Measurements from ENCODE around the gene ZDHHC3.

ZDHHC3 gene

DNA sequence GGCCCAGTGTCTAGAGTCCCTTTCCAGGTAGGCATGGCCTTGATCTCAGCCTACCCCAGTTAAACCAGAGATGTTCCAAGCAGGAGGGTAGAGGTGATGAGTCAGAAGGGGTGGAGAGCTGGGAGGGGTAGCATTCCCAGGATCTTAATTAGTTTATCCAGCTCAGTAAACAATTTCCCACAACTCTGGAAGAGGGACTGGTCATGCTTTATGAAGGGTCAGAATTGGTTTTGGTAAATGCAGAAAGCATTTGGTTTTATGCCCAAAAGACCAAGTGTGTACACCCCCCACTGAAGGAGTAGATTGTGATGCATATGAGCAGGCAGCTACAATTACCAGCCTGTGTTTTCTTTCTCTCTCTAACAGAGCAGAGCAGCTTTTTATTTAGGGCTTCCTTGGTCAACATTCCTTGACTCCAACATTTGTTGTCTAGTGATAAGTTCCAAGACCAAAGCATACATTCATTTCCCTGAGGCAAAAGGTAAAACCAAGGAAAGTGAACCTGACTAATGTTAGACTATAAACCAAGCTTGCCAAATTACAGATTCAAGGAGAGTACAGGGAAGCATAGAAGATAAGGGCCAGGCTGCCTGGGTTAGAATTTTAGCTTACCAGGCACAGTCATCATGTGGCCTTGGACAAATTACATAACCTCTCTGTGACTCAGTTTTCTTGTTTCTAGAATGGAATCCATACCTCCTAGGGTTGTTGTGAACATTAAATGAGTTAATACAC lies 17.7 kb upstream of the ZDHHC3 start:
- POLR2A ChIA-PET = interaction anchor here (2.3 kb wide), 1 partner anchor 17 kb away, joined by 7 read pairs; the partner anchor contains the start of genes EXOSC7 and ZDHHC3
- CTCF ChIA-PET = interaction anchor here (0.6 to 1.0 kb wide), 4 partner anchors 8 to 88 kb away, joined by 3 read pairs; no protein-coding TSS in a partner anchor
- no peak for DNase-seq (ENCODE audit: extremely low spot score)
- TF ChIP-seq CTBP1 (IDR thresholded peaks at IDR 0.05; ENCODE audit: borderline replicate concordance) (no peak), FOXM1 (IDR thresholded peaks at IDR 0.05; ENCODE audit: borderline replicate concordance) (no peak), L3MBTL2 (conservative IDR thresholded peaks at IDR 0.05) (no peak), SUZ12 (IDR thresholded peaks at IDR 0.05) (no peak), FOXA1 (IDR thresholded peaks at IDR 0.05) (no peak), LEF1 (IDR thresholded peaks at IDR 0.05; ENCODE audit: borderline replicate concordance) (no peak), ARNT (IDR thresholded peaks at IDR 0.05) (no peak), NFRKB (IDR thresholded peaks at IDR 0.05) (no peak), ZNF384 (IDR thresholded peaks at IDR 0.05) (no peak), HDGF (IDR thresholded peaks at IDR 0.05; ENCODE audit: borderline replicate concordance) (no peak), FOXK2 (IDR thresholded peaks at IDR 0.05) (no peak), ELF4 (IDR thresholded peaks at IDR 0.05) (no peak), SP1 (IDR thresholded peaks at IDR 0.05) (no peak), BHLHE40 (IDR thresholded peaks at IDR 0.05; ENCODE audit: borderline replicate concordance) (no peak), TARDBP (IDR thresholded peaks at IDR 0.05) (no peak)
- TF ChIP-seq, protein P1, sequence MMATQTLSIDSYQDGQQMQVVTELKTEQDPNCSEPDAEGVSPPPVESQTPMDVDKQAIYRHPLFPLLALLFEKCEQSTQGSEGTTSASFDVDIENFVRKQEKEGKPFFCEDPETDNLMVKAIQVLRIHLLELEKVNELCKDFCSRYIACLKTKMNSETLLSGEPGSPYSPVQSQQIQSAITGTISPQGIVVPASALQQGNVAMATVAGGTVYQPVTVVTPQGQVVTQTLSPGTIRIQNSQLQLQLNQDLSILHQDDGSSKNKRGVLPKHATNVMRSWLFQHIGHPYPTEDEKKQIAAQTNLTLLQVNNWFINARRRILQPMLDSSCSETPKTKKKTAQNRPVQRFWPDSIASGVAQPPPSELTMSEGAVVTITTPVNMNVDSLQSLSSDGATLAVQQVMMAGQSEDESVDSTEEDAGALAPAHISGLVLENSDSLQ (IDR thresholded peaks at IDR 0.05) = no peak

DNA sequence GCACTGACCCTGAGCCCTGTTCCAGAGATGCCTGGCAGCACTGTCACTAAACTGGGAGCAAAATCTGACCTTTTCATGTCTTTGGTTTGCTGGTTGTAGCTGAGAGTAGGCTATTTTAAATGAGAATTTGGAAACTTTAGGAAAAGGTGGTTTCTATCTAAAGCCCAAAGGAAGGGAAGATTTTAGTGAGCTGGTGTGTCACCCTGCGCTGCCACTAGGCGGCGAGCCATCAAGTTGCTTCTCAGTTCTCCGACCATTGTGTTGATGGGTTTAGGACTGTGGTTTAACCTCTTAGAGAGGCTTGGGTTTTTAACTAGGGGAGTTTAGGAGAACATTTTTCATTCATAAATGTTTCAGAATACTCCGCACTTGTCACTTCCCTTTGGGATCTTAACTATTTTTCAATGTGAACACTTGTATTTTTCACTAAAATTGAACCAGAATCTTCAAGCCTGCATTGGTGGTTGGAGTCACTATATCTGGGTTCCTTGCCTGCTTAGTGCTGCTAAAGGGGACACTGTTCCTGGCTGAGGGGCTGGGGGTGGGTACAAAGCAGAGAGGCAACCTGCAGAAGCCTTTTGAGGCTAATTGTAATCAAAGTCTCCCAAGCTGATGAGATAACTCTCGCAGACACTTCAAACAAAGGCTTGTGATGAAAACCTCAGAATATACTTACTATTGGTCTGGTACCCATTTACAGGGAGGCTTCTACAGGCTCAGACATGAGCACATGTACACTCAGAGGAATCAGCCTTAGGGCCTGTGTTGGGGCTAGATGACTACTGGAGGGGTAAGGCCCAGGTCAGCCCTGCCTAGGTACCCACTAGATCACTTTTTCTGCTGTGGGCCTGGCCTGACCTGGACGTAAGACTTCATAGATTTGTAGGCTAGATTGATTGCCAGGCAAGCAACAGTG lies 16.8 kb upstream of the ZDHHC3 start:
- POLR2A ChIA-PET = interaction anchor here (2.3 kb wide), 1 partner anchor 16 kb away, joined by 7 read pairs; the partner anchor contains the start of genes EXOSC7 and ZDHHC3
- CTCF ChIA-PET = interaction anchor here (0.6 to 1.0 kb wide), 4 partner anchors 8 to 245 kb away, joined by 3 to 7 read pairs (median 4); no protein-coding TSS in a partner anchor
- DNase-seq (ENCODE audit: extremely low spot score) = peak; percentile 62
- TF ChIP-seq ELF4 (IDR thresholded peaks at IDR 0.05) (no peak), SUZ12 (IDR thresholded peaks at IDR 0.05) (no peak), BHLHE40 (IDR thresholded peaks at IDR 0.05; ENCODE audit: borderline replicate concordance) (no peak), L3MBTL2 (conservative IDR thresholded peaks at IDR 0.05) (no peak), TARDBP (IDR thresholded peaks at IDR 0.05) (no peak), ZNF384 (IDR thresholded peaks at IDR 0.05) (no peak), FOXK2 (IDR thresholded peaks at IDR 0.05) (no peak), SP1 (IDR thresholded peaks at IDR 0.05) (no peak), FOXA1 (IDR thresholded peaks at IDR 0.05) (no peak), LEF1 (IDR thresholded peaks at IDR 0.05; ENCODE audit: borderline replicate concordance) (no peak), ARNT (IDR thresholded peaks at IDR 0.05) (no peak), NFRKB (IDR thresholded peaks at IDR 0.05) (no peak), HDGF (IDR thresholded peaks at IDR 0.05; ENCODE audit: borderline replicate concordance) (no peak)
- TF ChIP-seq, protein P1 (IDR thresholded peaks at IDR 0.05) = no peak

DNA sequence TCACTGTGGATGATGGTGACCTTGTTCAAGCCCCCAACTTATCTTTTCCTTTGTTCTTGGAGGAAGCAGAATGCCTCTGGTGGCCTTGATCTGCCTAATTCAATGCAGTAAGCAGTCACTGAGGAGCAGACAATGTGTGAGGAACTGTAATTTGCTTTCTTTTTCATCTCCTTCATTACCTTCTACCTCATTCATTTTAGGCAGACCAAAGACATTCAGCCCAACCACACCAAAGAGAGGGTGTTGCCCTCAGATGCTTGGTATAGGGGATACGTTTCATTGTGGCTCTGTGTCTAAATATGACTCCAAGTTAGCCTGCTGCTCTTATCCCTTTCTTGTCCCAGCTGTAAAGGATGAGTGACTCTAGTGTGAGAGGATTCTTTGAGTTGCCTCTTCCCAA lies 15.4 kb upstream of the ZDHHC3 start:
- POLR2A ChIA-PET = no interaction called here
- TF ChIP-seq FOXM1 (IDR thresholded peaks at IDR 0.05; ENCODE audit: borderline replicate concordance) (no peak), L3MBTL2 (conservative IDR thresholded peaks at IDR 0.05) (no peak), FOXK2 (IDR thresholded peaks at IDR 0.05) (no peak), NFRKB (IDR thresholded peaks at IDR 0.05) (no peak), ELF4 (IDR thresholded peaks at IDR 0.05) (no peak), SP1 (IDR thresholded peaks at IDR 0.05) (no peak), ZNF384 (IDR thresholded peaks at IDR 0.05) (no peak), TARDBP (IDR thresholded peaks at IDR 0.05) (no peak), FOXA1 (IDR thresholded peaks at IDR 0.05) (no peak), CTBP1 (IDR thresholded peaks at IDR 0.05; ENCODE audit: borderline replicate concordance) (no peak), LEF1 (IDR thresholded peaks at IDR 0.05; ENCODE audit: borderline replicate concordance) (no peak), ARNT (IDR thresholded peaks at IDR 0.05) (no peak), BHLHE40 (IDR thresholded peaks at IDR 0.05; ENCODE audit: borderline replicate concordance) (no peak)
- TF ChIP-seq, protein P1 (IDR thresholded peaks at IDR 0.05) = no peak
- CTCF ChIA-PET = no interaction called here
- no peak for DNase-seq (ENCODE audit: extremely low spot score)

DNA sequence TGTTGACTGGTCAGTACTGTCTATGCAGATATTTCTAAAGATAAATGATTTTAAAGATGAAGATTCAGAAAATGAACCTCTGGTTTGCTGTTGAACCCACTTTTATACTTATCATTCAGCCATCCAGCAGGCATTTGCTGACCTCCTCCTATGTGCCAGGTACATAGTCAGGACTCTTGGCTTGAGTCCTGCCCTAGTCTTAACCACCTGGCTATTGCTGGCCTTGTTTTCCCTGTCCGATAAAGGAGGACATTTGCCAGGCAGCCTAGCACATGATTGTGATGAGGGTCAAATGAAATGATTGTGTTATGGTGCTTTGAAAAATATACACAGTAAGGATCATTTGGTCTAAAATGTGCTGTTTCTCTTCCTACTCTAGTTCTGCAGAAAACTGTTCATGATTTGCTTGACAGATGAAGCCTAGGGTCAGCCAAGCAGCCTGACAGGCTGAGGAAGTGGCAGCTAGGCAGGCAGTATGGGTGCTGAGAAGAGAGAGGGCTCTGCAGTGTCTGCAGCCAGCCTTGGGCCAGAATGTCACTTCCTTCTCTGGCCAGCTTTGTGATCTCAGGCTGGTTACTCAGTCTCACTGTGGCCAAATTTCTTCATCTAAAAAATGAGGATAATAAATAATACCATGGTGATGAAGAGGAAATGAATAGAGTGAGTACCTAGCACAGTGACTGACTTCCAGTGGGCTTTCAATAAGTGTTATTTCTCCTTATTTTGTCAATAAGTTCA lies 13.8 kb upstream of the ZDHHC3 start:
- ChIA-PET CTCF (no interaction called here), POLR2A (no interaction called here)
- TF ChIP-seq FOXA1 (IDR thresholded peaks at IDR 0.05) (no peak), LEF1 (IDR thresholded peaks at IDR 0.05; ENCODE audit: borderline replicate concordance) (no peak)
- no peak for DNase-seq (ENCODE audit: extremely low spot score)

DNA sequence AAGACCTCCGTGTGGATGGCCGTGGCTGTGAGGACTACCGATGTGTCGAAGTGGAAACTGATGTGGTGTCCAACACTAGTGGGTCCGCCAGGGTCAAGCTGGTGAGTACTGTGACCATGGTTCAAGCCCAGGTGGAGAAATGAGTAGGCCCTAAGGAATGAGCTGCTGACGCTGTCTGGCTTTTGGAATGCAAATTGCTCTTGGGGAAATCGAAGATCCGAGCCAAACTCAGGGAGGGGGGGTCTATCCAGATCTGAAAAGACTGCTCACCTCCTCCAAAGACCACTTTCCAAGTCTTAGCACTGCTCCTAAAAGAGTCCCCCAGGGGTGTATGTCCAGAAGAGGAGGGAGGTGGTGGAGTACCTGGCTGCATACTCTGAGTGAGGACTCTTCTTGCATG lies 13.2 kb upstream of the ZDHHC3 start:
- no peak for TF ChIP-seq ZNF384 (IDR thresholded peaks at IDR 0.05)
- no peak for TF ChIP-seq ARNT (IDR thresholded peaks at IDR 0.05)
- ChIA-PET POLR2A (no interaction called here), CTCF (no interaction called here)
- DNase-seq (ENCODE audit: extremely low spot score) = no peak
